Heart left ventricle (tissue), 16 donors: ENCODE measurements around the gene MCC. TPM values are rescaled to one million over a fixed set of nuclear protein-coding genes. Genes with fewer than 3 reads are reported as not detected.

Experiments
- ATAC-seq, 4 donors: fragments of 200-7000 bp; cut with Tn5 transposase; one replicate each; pipeline ENCODE4 v1.9.1; 2020 to 2022; ENCODE audit warnings: moderate library complexity in 4 of 4, mild to moderate bottlenecking in 3 of 4, moderate number of reproducible peaks in 1 of 4
- DNase-seq, 5 donors: peaks; one replicate each; pipeline ENCODE4 v3.0.0-alpha.2; 2020
- H3K27ac ChIP-seq, 12 donors: fragments of 200-600 bp; sonication (generic) in 4 of 12; one replicate each; pipeline versions ENCODE4 v1.5.0 to v1.8.0; 2016 to 2022; ENCODE audit warnings: mild to moderate bottlenecking in 2 of 12
- H3K27me3 ChIP-seq, 9 donors: fragments of 200-600 bp; sonication (generic) in 2 of 9; one replicate each; pipeline versions ENCODE4 v1.5.1 to v1.8.0; 2016 to 2022; ENCODE audit warnings: mild to moderate bottlenecking in 3 of 9
- H3K36me3 ChIP-seq, 9 donors: fragments of 200-600 bp; sonication (generic) in 2 of 9; one replicate each; pipeline versions ENCODE4 v1.5.0 to v1.8.0; 2018 to 2022; ENCODE audit warnings: mild to moderate bottlenecking in 2 of 9
- H3K4me1 ChIP-seq, 12 donors: fragments of 200-600 bp; sonication (generic) in 4 of 12; one replicate each; pipeline versions ENCODE4 v1.5.0 to v1.8.0; 2016 to 2022; ENCODE audit warnings: mild to moderate bottlenecking in 3 of 12
- H3K4me3 ChIP-seq, 12 donors: fragments of 200-600 bp; sonication (generic) in 4 of 12; one replicate each; pipeline versions ENCODE4 v1.5.0 to v1.8.0; 2017 to 2022; ENCODE audit warnings: mild to moderate bottlenecking in 9 of 12, moderate library complexity in 4 of 12
- H3K9me3 ChIP-seq, 12 donors: fragments of 200-600 bp; sonication (generic) in 4 of 12; one replicate each; pipeline versions ENCODE4 v1.5.0 to v1.8.0; 2016 to 2022; ENCODE audit warnings: mild to moderate bottlenecking in 1 of 12
- POLR2A ChIP-seq, 2 donors: fragments of 450-650 bp; IDR thresholded peaks; one replicate each; pipeline ENCODE4 v1.6.1; 2017; ENCODE audit warnings: antibody characterized with exemption in 2 of 2, mild to moderate bottlenecking in 2 of 2, moderate library complexity in 2 of 2
- WGBS, 4 donors: extraction: QIAGEN DNeasy Blood & Tissue Kit in 2 of 4; methylation state at CpG; one replicate each; pipeline versions ENCODE4 v1.1.5 to v1.1.7; 2013 to 2018; 5-methylcytosine and 5-hydroxymethylcytosine counted together
- intact Hi-C, 10 donors: fragments of 100-400 bp; cut with DNase I; formaldehyde crosslinking; loops; one replicate each; pipeline versions ENCODE4 v1.11.1 to v1.14.2; 2022
- polyA plus RNA-seq, 2 donors: library from polyadenylated mRNA; stranded (reverse); fragments of 200-250 nt; gene quantifications; one replicate each; pipeline ENCODE4 v1.2.3, GENCODE V29; 2013
- total RNA-seq, 9 donors: library from RNA; depleted of rRNA in 2 of 9; stranded (reverse); fragments of >200 nt in 2 of 9; fragmentation: NEBNext Ultra II Directional in 3 of 9; extraction: Animal tissue kit (Norgen Biotek cat#: 25700) in 3 of 9; gene quantifications; one replicate each; pipeline versions ENCODE4 v1.1.0 to v1.2.4, GENCODE V29; 2016 to 2023
- TF ChIP-seq, protein P1 (sequence below), 12 donors: fragments of 200-600 bp; sonication (generic) in 4 of 12; IDR thresholded peaks; one replicate each; pipeline versions ENCODE4 v1.5.0 to v1.8.0; 2018 to 2022; ENCODE audit warnings: antibody characterized with exemption in 12 of 12, mild to moderate bottlenecking in 5 of 12
- donor health status: ischemic (EF 13 %, LVEDD 7.1; RV severe dilation, severe dysfunction).
- donor health status: healthy with polysubstance abuse.
- donor health status: DM: no; HTN: yes; CAD: no.
- donor health status: DM: no; HTN: no; CAD: no.
- donor health status: ischemic (EF 25% LVEDD 6.9; RV normal size, moderate dysfunction).
- donor health status: ischemic (EF 25% LVEDD 5.7; RV mildly dilated, moderate dysfunction).
- donor health status: healthy.
- donor health status: DM: yes; HTN: yes; CAD: no.
- donor health status: ischemic (EF 35%, LVEDD 5.7; RV mildly dilated, moderate dysfunction).
- donor health status: nonischemic (EF 11% LVEDD 7.7; RV severe dilation, severe dysfunction).
- donor health status: DM: yes; HTN: yes; CAD: no.
- donor health status: PGD.
- donor health status: ischemic (EF 29% LVEDD 5.4; RV normal size, mild dysfunction).
- donor health status: nonischemic (EF 23%, LVEDD 6.1; RV moderate dilation, normal function).

The MCC gene
- total and polyA plus RNA-seq, 11 donors = 6.1 to 33.8 (median 24.3) TPM

- ATAC-seq (peak; percentile 73 to 88 (median 82)), DNase-seq (peak in 4 of 5 donors; percentile 29 to 69 (median 54))
- no peaks in the 10 kb centered on the region for H3K36me3 ChIP-seq
- H3K27me3 ChIP-seq = no peaks in the 10 kb centered on the region
- H3K4me3 ChIP-seq = no peak overlapping the region
- WGBS, 4 donors = 8 to 15% (median 14%) methylated on average over 4 of the region's 4 CpGs
- TF ChIP-seq POLR2A (IDR thresholded peaks at IDR 0.05) = no peak
- TF ChIP-seq, protein P1, sequence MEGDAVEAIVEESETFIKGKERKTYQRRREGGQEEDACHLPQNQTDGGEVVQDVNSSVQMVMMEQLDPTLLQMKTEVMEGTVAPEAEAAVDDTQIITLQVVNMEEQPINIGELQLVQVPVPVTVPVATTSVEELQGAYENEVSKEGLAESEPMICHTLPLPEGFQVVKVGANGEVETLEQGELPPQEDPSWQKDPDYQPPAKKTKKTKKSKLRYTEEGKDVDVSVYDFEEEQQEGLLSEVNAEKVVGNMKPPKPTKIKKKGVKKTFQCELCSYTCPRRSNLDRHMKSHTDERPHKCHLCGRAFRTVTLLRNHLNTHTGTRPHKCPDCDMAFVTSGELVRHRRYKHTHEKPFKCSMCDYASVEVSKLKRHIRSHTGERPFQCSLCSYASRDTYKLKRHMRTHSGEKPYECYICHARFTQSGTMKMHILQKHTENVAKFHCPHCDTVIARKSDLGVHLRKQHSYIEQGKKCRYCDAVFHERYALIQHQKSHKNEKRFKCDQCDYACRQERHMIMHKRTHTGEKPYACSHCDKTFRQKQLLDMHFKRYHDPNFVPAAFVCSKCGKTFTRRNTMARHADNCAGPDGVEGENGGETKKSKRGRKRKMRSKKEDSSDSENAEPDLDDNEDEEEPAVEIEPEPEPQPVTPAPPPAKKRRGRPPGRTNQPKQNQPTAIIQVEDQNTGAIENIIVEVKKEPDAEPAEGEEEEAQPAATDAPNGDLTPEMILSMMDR (IDR thresholded peaks at IDR 0.05) = peak in 11 of 12 donors; percentile 22 to 67 (median 59)
- no peak overlapping the region for H3K27ac ChIP-seq
- intact Hi-C loops = loop anchor here in 9 of 10 donors (2.0 to 10.0 kb wide), 6 partner anchors 274 to 1156 kb away; no protein-coding TSS in a partner anchor
- peaks cover 0 to 14% (median 7%) of the 10 kb centered on the region in 12 donors for H3K4me1 ChIP-seq
- peaks cover 0 to 5% (median 0%) of the 10 kb centered on the region in 12 donors for H3K9me3 ChIP-seq
These were observed 157.6 kb downstream of the MCC start for GRCh38 chr5:113330533-113331208.

GRCh38 chr5:113329981-113330380 lies 158.3 kb downstream of the MCC start:
- Histone ChIP-seq H3K9me3 (peaks cover 0 to 5% (median 0%) of the 10 kb centered on the region in 12 donors), H3K4me3 (no peak overlapping the region), H3K36me3 (no peaks in the 10 kb centered on the region), H3K27me3 (no peaks in the 10 kb centered on the region), H3K27ac (no peak overlapping the region), H3K4me1 (peaks cover 0 to 14% (median 7%) of the 10 kb centered on the region in 12 donors)
- no peak for ATAC-seq
- WGBS, 4 donors = 63 to 88% (median 66%) methylated on average over 2 of the region's 2 CpGs
- TF ChIP-seq POLR2A (IDR thresholded peaks at IDR 0.05) = no peak
- TF ChIP-seq, protein P1 (IDR thresholded peaks at IDR 0.05) = no peak
- intact Hi-C loops = loop anchor here in 9 of 10 donors (2.0 to 10.0 kb wide), 6 partner anchors 275 to 1155 kb away; no protein-coding TSS in a partner anchor
- no peak for DNase-seq

DNA sequence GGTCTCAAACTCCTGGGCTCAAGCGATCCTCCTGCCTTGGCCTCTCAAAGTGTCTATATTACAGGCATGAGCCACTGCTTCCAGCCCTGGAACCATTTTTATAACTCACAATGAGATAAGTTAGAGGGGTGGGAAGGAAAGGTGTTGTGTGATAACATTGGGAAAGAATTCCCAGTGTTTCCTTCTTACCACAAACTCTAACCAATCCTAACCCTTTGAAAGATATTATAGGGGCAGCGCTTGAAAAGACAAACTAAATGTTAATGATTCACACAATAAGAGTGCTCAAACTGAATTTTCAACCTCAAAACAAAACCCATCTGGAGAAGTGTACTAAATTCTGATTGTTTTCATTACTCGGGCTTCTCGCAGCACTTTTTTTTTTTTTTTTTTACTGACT lies 163.2 kb downstream of the MCC start:
- no peaks in the 10 kb centered on the region for H3K27me3 ChIP-seq

DNA sequence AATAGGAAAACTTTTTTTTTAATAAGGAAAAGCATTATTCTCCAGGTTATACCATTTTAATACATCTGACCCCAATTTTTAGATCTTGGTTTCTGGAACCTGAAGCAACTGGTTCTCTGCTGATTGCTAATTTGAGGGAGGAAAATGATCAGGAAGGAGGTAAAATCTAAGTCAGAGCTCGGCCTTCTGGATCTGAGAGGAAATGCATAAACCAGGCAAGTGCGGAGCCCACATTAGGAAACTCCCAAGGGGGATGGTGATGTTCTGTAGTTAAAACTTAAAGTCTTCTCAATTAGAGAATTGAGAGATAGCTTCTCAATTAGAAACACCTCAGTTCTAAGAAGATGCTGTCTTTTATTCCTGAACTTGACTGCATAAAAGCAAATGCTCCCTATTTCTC lies 167.0 kb downstream of the MCC start:
- TF ChIP-seq POLR2A (IDR thresholded peaks at IDR 0.05) = no peak
- TF ChIP-seq, protein P1 (IDR thresholded peaks at IDR 0.05) = peak in 7 of 12 donors; percentile 10 to 51 (median 27)
- Histone ChIP-seq H3K27me3 (no peaks in the 10 kb centered on the region), H3K9me3 (no peaks in the 10 kb centered on the region), H3K4me1 (peaks cover 0 to 18% (median 5%) of the 10 kb centered on the region in 12 donors), H3K4me3 (no peak overlapping the region), H3K36me3 (no peaks in the 10 kb centered on the region), H3K27ac (no peak overlapping the region)
- 34 to 59% (median 57%) methylated on average over 2 of the region's 2 CpGs for WGBS, 4 donors
- DNase-seq (no peak), ATAC-seq (peak in 2 of 4 donors; percentile 45 to 53)
- intact Hi-C loops = loop anchor here in 1 of 10 donors (5.0 kb wide), 1 partner anchor 324 kb away; no protein-coding TSS in a partner anchor

More for the DNA sequence above, 163.2 kb downstream of the MCC start:
- H3K9me3 ChIP-seq = peaks cover 0 to 5% (median 0%) of the 10 kb centered on the region in 12 donors
- H3K36me3 ChIP-seq = no peaks in the 10 kb centered on the region
- ATAC-seq (no peak), DNase-seq (no peak)
- H3K4me1 ChIP-seq = peaks cover 0 to 17% (median 5%) of the 10 kb centered on the region in 12 donors
- no peak for TF ChIP-seq POLR2A (IDR thresholded peaks at IDR 0.05)
- TF ChIP-seq, protein P1 (IDR thresholded peaks at IDR 0.05) = no peak
- H3K4me3 ChIP-seq = no peak overlapping the region
- 91 to 94% (median 93%) methylated on average over 4 of the region's 4 CpGs for WGBS, 4 donors
- no peak overlapping the region for H3K27ac ChIP-seq
- intact Hi-C loops = loop anchor here in 1 of 10 donors (5.0 kb wide), 1 partner anchor 273 kb away; no protein-coding TSS in a partner anchor
